ENCODE results near the gene NETO2. TPM values are rescaled to one million over a fixed set of nuclear protein-coding genes. Genes with fewer than 3 reads are reported as not detected.

NETO2 gene
- total and polyA plus RNA-seq, 2 experiments from 2014 or later = 7.8 to 15.2 TPM

- H3K79me2 ChIP-seq = no peaks in the 10 kb centered on the region
- H4K20me1 ChIP-seq (ENCODE audit: insufficient read depth, poor library complexity, severe bottlenecking) = no peaks in the 10 kb centered on the region
- TF ChIP-seq, protein P1, sequence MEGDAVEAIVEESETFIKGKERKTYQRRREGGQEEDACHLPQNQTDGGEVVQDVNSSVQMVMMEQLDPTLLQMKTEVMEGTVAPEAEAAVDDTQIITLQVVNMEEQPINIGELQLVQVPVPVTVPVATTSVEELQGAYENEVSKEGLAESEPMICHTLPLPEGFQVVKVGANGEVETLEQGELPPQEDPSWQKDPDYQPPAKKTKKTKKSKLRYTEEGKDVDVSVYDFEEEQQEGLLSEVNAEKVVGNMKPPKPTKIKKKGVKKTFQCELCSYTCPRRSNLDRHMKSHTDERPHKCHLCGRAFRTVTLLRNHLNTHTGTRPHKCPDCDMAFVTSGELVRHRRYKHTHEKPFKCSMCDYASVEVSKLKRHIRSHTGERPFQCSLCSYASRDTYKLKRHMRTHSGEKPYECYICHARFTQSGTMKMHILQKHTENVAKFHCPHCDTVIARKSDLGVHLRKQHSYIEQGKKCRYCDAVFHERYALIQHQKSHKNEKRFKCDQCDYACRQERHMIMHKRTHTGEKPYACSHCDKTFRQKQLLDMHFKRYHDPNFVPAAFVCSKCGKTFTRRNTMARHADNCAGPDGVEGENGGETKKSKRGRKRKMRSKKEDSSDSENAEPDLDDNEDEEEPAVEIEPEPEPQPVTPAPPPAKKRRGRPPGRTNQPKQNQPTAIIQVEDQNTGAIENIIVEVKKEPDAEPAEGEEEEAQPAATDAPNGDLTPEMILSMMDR (IDR thresholded peaks at IDR 0.05; ENCODE audit: poor library complexity) = no peak
- TF ChIP-seq EZH2 (IDR thresholded peaks at IDR 0.05; ENCODE audit: borderline replicate concordance) = no peak
- no peak for TF ChIP-seq EZH2phosphoT487 (IDR thresholded peaks at IDR 0.05; ENCODE audit: low read depth, severe bottlenecking, unreplicated experiment)
- no peaks in the 10 kb centered on the region for H3K9me2 ChIP-seq (replicated peaks; ENCODE audit: insufficient read depth)
- no peaks in the 10 kb centered on the region for H3K9me3 ChIP-seq (ENCODE audit: low read depth)
- no peak overlapping the region for H3K4me2 ChIP-seq
- H3K36me3 ChIP-seq (replicated peaks; ENCODE audit: insufficient read depth, low read depth) = no peaks in the 10 kb centered on the region
- H3K4me1 ChIP-seq (ENCODE audit: insufficient read depth) = no peaks in the 10 kb centered on the region
- DNase-seq (ENCODE audit: low spot score) = no peak
- H3K4me3 ChIP-seq = no peak overlapping the region
- WGBS (ENCODE audit: low lambda C conversion rate, missing lambda C conversion rate) = 23% methylated on average over 3 of the region's 3 CpGs
- H3K27ac ChIP-seq = no peak overlapping the region
- H3K27me3 ChIP-seq = no peaks in the 10 kb centered on the region
- H2AFZ ChIP-seq = no peak overlapping the region
Observed at GRCh38 chr16:47045459-47045858, 98.3 kb downstream of the NETO2 start.

- Histone ChIP-seq H3K9me3 (ENCODE audit: low read depth) (no peaks in the 10 kb centered on the region), H3K9me2 (replicated peaks; ENCODE audit: insufficient read depth) (no peaks in the 10 kb centered on the region), H2AFZ (no peak overlapping the region), H4K20me1 (ENCODE audit: insufficient read depth, poor library complexity, severe bottlenecking) (no peaks in the 10 kb centered on the region), H3K4me1 (ENCODE audit: insufficient read depth) (no peaks in the 10 kb centered on the region), H3K4me2 (no peak overlapping the region), H3K79me2 (no peaks in the 10 kb centered on the region), H3K4me3 (no peak overlapping the region), H3K27me3 (no peaks in the 10 kb centered on the region), H3K27ac (no peak overlapping the region), H3K36me3 (replicated peaks; ENCODE audit: insufficient read depth, low read depth) (no peaks in the 10 kb centered on the region)
- TF ChIP-seq, protein P1 (IDR thresholded peaks at IDR 0.05; ENCODE audit: poor library complexity) = peak; percentile 6
- TF ChIP-seq EZH2 (IDR thresholded peaks at IDR 0.05; ENCODE audit: borderline replicate concordance) = no peak
- 62% methylated on average over 8 of the region's 8 CpGs for WGBS (ENCODE audit: low lambda C conversion rate, missing lambda C conversion rate)
- no peak for DNase-seq (ENCODE audit: low spot score)
Observed at GRCh38 chr16:47045023-47045422, 98.7 kb downstream of the NETO2 start.

DNA sequence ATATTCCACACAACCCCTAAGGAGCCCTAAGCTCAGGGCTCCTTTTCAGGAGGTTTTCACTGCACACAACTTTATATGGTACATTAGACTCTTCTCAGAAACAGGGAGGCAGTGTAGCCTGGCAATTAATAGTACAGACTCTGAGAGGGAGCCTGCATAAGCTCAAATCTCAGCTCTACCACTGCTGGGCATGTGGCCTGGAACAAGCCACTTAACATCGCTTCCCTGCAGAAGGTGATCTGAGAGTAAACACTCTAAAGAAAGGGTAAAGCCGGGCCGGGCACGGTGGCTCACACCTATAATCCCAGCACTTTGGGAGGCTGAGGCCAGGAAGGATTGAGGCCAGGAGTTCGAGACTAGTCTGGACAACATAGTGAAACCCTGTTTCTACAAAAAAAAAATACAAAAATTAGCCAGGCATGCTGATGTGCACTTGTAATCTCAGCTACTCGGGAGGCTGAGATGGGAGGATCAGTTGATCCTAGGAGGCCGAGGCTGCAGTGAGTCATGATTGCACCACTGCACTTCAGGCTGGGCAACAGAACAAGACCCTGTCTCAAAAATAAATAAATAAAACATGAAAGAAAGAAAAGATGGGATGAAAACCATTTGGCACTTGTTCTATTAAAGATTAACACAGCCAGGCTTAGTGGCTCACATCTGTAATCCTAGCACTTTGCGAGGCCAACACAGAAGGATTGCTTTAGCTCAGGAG, 99.6 kb downstream of the NETO2 start:
- no peaks in the 10 kb centered on the region for H4K20me1 ChIP-seq (ENCODE audit: insufficient read depth, poor library complexity, severe bottlenecking)
- H3K4me2 ChIP-seq = no peak overlapping the region
- H3K9me3 ChIP-seq (ENCODE audit: low read depth) = no peaks in the 10 kb centered on the region
- no peak overlapping the region for H3K4me3 ChIP-seq
- no peaks in the 10 kb centered on the region for H3K9me2 ChIP-seq (replicated peaks; ENCODE audit: insufficient read depth)
- H3K4me1 ChIP-seq (ENCODE audit: insufficient read depth) = no peaks in the 10 kb centered on the region
- no peak overlapping the region for H3K27ac ChIP-seq
- H2AFZ ChIP-seq = no peak overlapping the region
- no peaks in the 10 kb centered on the region for H3K36me3 ChIP-seq (replicated peaks; ENCODE audit: insufficient read depth, low read depth)
- TF ChIP-seq, protein P1 (IDR thresholded peaks at IDR 0.05; ENCODE audit: poor library complexity) = no peak
- TF ChIP-seq EZH2phosphoT487 (IDR thresholded peaks at IDR 0.05; ENCODE audit: low read depth, severe bottlenecking, unreplicated experiment) = no peak
- no peak for TF ChIP-seq EZH2 (IDR thresholded peaks at IDR 0.05; ENCODE audit: borderline replicate concordance)
- WGBS (ENCODE audit: low lambda C conversion rate, missing lambda C conversion rate) = 78% methylated on average over 8 of the region's 8 CpGs
- H3K79me2 ChIP-seq = no peaks in the 10 kb centered on the region
- no peaks in the 10 kb centered on the region for H3K27me3 ChIP-seq
- DNase-seq (ENCODE audit: low spot score) = no peak
